ENCODE measurements around the gene FGF23. TPM values are rescaled to one million over a fixed set of nuclear protein-coding genes. Genes with fewer than 3 reads are reported as not detected.
A peak's percentile ranks its signal among the peaks of the same experiment; 100 is the strongest.

The FGF23 gene
- total RNA-seq, 1 donor from 2014 or later: not detected

DNA sequence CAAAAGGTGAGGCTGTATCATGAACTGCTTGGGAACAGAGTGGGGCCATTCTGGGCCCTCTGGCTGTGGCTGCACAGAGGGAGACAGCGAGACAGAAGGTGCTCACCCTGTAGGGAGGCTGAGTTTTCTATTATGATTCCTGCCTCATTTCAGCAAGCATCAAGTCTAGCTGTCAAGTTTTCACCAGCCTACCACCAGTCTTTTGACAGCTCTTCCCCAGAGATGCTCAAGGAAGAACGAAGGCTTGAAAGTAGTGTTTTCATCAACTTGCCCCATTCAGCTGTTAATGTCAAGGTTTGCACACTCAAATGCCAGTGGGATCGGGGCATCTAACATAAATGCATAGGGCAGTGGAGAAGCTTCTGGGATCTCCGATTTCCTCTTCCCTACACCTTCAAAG is 10.0 kb downstream of the FGF23 start:
- TF ChIP-seq, protein P1, sequence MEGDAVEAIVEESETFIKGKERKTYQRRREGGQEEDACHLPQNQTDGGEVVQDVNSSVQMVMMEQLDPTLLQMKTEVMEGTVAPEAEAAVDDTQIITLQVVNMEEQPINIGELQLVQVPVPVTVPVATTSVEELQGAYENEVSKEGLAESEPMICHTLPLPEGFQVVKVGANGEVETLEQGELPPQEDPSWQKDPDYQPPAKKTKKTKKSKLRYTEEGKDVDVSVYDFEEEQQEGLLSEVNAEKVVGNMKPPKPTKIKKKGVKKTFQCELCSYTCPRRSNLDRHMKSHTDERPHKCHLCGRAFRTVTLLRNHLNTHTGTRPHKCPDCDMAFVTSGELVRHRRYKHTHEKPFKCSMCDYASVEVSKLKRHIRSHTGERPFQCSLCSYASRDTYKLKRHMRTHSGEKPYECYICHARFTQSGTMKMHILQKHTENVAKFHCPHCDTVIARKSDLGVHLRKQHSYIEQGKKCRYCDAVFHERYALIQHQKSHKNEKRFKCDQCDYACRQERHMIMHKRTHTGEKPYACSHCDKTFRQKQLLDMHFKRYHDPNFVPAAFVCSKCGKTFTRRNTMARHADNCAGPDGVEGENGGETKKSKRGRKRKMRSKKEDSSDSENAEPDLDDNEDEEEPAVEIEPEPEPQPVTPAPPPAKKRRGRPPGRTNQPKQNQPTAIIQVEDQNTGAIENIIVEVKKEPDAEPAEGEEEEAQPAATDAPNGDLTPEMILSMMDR (conservative IDR thresholded peaks at IDR 0.05): no peak
- no peak overlapping the region for H3K27ac Mint-ChIP-seq
- no peaks in the 10 kb centered on the region for H3K36me3 Mint-ChIP-seq
- peaks cover 56% of the 10 kb centered on the region for H3K27me3 Mint-ChIP-seq
- DNase-seq (ENCODE audit: extremely low spot score, unreplicated experiment): no peak
- no peaks in the 10 kb centered on the region for H3K4me1 Mint-ChIP-seq (ENCODE audit: unreplicated experiment)
- no peak overlapping the region for H3K4me3 Mint-ChIP-seq
- no peaks in the 10 kb centered on the region for H3K9me3 Mint-ChIP-seq

DNA sequence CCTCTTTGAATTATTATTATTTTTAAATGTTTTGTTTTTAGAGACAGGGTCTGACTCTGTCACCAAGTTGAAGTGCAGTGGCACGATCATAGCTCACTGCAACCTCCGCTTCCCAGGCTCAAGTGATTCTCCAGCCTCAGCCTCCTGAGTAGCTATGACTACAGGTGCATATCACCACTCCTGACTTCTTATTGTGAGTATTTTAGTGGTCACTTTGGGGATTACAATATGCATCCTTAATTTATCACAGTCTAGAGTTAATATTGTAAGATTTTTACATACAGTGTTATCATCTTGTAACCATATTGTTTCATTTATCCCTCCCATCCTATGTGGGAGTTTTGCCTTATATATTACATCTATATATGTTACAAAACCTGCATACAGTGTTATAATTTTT is 13.4 kb downstream of the FGF23 start:
- Mint-ChIP-seq H3K9me3 (no peaks in the 10 kb centered on the region), H3K27me3 (peaks cover 55% of the 10 kb centered on the region), H3K27ac (no peak overlapping the region), H3K4me1 (ENCODE audit: unreplicated experiment) (no peaks in the 10 kb centered on the region), H3K36me3 (no peaks in the 10 kb centered on the region), H3K4me3 (no peak overlapping the region)
- TF ChIP-seq, protein P1 (conservative IDR thresholded peaks at IDR 0.05): no peak
- no peak for DNase-seq (ENCODE audit: extremely low spot score, unreplicated experiment)

DNA sequence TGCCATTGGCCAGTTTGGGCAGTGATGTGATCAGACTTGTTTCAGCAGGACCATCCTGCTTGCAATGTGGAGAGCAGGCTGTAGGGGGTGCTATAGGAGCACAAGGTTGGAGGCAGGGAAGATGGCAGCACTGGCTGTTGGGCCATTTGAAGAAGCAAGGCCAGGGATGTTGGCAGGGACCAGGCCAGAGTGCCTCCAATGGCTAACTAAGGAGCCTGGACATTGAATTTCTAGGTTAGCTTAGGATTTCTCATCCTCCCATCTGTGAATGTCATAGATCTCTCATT is 23.5 kb downstream of the FGF23 start:
- DNase-seq (ENCODE audit: extremely low spot score, unreplicated experiment): no peak
- H3K27me3 Mint-ChIP-seq: peaks cover 2% of the 10 kb centered on the region
- H3K4me3 Mint-ChIP-seq: no peak overlapping the region
- H3K4me1 Mint-ChIP-seq (ENCODE audit: unreplicated experiment): no peaks in the 10 kb centered on the region
- TF ChIP-seq, protein P1 (conservative IDR thresholded peaks at IDR 0.05): peak; percentile 68
- H3K9me3 Mint-ChIP-seq: no peaks in the 10 kb centered on the region
- peaks cover 24% of the 10 kb centered on the region for H3K36me3 Mint-ChIP-seq
- H3K27ac Mint-ChIP-seq: no peak overlapping the region

DNA sequence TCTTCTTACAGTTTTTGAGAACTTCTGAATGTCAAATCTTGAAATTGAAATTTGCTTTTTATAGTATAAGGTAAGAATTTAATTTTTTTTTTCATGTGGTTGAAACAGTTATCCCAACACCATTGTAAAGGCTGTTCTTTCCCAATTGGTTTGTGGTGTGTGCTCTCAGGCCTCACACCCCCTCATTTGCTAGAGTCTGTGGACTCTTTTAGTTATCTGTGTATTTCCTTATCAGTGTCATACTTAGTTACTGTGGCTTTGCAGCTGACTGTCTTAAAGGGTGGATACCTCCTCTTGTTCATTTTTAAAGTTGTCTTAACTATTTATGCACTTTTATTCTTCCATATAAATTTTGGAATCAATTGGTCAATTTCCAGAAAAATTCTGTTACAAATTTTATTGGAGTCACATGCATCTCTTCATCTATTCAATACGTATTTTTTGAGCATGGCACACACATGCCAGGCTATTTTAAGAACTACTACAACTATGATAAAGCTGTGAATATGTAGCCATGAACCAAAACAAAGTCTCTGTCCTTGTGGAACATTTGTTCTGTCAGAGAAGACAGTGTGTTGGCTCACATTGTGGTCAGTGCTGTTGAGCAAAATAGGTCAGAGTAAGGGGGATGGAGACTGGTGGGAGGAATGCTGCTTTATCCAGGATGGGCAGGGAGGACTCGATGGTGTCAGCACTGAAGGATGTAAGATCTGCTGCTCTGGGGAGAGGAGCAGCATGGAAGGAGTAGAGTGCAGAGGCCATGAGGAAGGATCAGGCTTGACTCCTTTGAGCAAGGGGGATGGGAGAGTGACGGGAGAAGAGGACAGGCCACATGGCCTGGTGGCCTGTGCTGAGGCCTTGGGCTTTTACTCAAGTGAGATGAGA is 24.1 kb downstream of the FGF23 start:
- Mint-ChIP-seq H3K9me3 (no peaks in the 10 kb centered on the region), H3K27ac (no peak overlapping the region), H3K4me3 (no peak overlapping the region), H3K27me3 (no peaks in the 10 kb centered on the region), H3K4me1 (ENCODE audit: unreplicated experiment) (no peaks in the 10 kb centered on the region), H3K36me3 (peaks cover 29% of the 10 kb centered on the region)
- TF ChIP-seq, protein P1 (conservative IDR thresholded peaks at IDR 0.05): no peak
- no peak for DNase-seq (ENCODE audit: extremely low spot score, unreplicated experiment)

DNA sequence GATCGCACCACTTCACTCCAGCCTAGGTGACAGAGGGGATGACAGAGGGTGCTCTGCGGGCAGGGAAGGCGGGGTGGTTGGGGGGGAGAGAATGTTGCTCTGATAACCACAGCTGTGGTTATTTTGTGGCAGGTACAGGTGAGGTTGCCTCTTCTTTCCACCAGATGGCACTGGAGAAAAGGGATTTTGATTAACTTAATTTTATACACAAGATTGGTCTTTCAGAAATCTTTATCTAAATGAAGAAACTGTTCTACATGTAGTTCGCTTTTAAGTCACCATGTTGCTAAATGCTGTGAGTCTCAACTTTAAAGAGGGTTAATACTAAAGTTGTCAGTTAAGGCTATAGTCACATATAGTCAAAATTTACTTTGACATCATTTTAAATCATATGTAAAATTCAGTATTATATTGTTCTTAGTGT is 25.7 kb downstream of the FGF23 start:
- Mint-ChIP-seq H3K4me3 (no peak overlapping the region), H3K27me3 (no peaks in the 10 kb centered on the region), H3K9me3 (no peaks in the 10 kb centered on the region), H3K36me3 (peaks cover 31% of the 10 kb centered on the region), H3K4me1 (ENCODE audit: unreplicated experiment) (no peaks in the 10 kb centered on the region), H3K27ac (no peak overlapping the region)
- TF ChIP-seq, protein P1 (conservative IDR thresholded peaks at IDR 0.05): peak; percentile 71
- DNase-seq (ENCODE audit: extremely low spot score, unreplicated experiment): no peak

Data from type B pancreatic cell (in vitro differentiated cells).